NT2/D1 (cell line): Measurements from ENCODE around the gene ZSCAN23.

Source experiments
- DNase-seq: peaks from one replicate; pipeline ENCODE4 v3.0.0-alpha.2; 2011; ENCODE audit warnings: low read depth, low spot score
- H3K27me3 ChIP-seq: 2 replicates; pipeline ENCODE4 v1.6.0; 2011; ENCODE audit warnings: mild to moderate bottlenecking; ENCODE audit not compliant: insufficient read length, insufficient read depth
- H3K36me3 ChIP-seq: 2 replicates; pipeline ENCODE4 v1.6.1; 2011; ENCODE audit warnings: mild to moderate bottlenecking, low read length, mixed read lengths; ENCODE audit not compliant: insufficient read depth, insufficient read length
- H3K4me1 ChIP-seq: 2 replicates; pipeline ENCODE4 v1.5.1; 2011; ENCODE audit not compliant: insufficient read depth, insufficient read length
- H3K4me3 ChIP-seq: 2 replicates; pipeline ENCODE4 v1.5.1; 2011; ENCODE audit warnings: low read depth; ENCODE audit not compliant: insufficient read length
- H3K9ac ChIP-seq: 2 replicates; pipeline ENCODE4 v1.6.0; 2011; ENCODE audit warnings: low read depth; ENCODE audit not compliant: insufficient read length
- H3K9me3 ChIP-seq: 2 replicates; pipeline ENCODE4 v1.5.1; 2011; ENCODE audit warnings: mild to moderate bottlenecking, low read length; ENCODE audit not compliant: insufficient read depth
- SUZ12 ChIP-seq: IDR thresholded peaks from 2 replicates; pipeline ENCODE4 v1.6.1; 2011; ENCODE audit not compliant: insufficient read length, insufficient read depth; ENCODE audit errors: extremely low read depth
- YY1 ChIP-seq: IDR thresholded peaks from 2 replicates; pipeline ENCODE4 v1.6.1; 2011; ENCODE audit not compliant: insufficient read length, insufficient read depth
- ZNF274 ChIP-seq: IDR thresholded peaks from 2 replicates; pipeline ENCODE4 v1.6.1; 2011; ENCODE audit warnings: mild to moderate bottlenecking, low read depth, low read length

Gene ZSCAN23

DNA sequence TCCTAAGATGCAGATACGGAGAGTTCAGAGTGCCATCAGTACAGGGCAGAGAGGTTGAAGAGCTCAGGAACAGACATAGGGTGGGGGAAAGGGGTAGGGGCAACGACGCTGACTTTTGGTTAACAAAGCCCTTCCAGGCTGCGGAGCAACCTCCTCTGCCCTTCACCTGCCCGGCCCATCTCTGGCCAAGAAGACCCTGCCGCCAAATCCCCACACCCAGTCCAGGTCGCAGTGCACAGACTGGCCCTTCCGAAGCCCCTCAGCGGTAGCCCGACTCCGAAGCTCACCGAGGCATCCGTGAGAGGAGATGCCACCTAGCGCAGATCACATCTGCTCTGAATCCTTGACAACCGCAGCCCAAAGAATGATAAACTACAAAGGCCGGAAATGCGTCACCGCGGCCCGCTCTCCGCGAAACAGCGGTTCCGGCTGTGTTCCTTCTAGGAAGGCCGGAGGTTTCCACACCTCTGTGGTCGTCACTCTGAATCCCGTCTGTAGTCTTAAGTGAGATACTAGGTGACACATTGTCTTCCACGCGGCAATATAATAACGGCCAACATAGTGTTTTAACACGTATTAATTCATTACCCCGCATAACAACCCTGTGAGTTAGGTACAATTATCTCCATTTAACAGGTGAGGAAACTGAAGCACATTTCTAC lies at the start of gene ZSCAN23:
Gene ZSCAN23, minus strand, starts transcription at position 380 of the 662 bp plus-strand sequence. CDS start 7,225 bp downstream, outside the sequence.
- Histone ChIP-seq H3K4me1 (no peaks in the 10 kb centered on the region), H3K4me3 (peak within 1 kb of the TSS; percentile 91), H3K9me3 (peaks cover 5% of the 10 kb centered on the region; the same call in 1 of the 2 replicates), H3K9ac (peak within 1 kb of the TSS; percentile 82), H3K27me3 (peaks cover 8% of the 10 kb centered on the region), H3K36me3 (peaks cover 12% of the 10 kb centered on the region)
- DNase-seq: peak; percentile 67
- TF ChIP-seq SUZ12: no peak

DNA sequence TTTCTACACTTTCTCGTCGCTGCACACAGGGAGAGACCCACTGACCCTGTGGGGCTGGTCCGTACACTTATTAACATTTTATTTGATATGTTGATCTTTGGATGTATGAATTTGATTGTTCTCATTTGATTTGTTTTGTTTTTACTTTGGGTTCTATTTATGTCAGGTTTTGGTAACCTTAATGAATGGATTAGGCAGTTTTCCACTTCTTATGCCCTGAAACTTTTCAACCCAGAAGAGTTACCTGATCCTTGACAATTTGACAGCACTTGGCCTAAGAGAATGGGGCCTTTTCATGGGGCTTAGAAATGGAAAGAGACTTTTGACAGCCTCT lies 48.7 kb upstream of the ZSCAN23 start:
- Histone ChIP-seq H3K4me1 (no peaks in the 10 kb centered on the region), H3K27me3 (no peaks in the 10 kb centered on the region), H3K36me3 (no peaks in the 10 kb centered on the region), H3K4me3 (no peak overlapping the region), H3K9me3 (no peaks in the 10 kb centered on the region), H3K9ac (no peak overlapping the region)
- no peak for DNase-seq
- no peak for TF ChIP-seq ZNF274
- no peak for TF ChIP-seq YY1
- no peak for TF ChIP-seq SUZ12

GRCh38 chr6:28490205-28490890 lies 47.1 kb upstream of the ZSCAN23 start:
- Histone ChIP-seq H3K4me1 (no peaks in the 10 kb centered on the region), H3K9me3 (no peaks in the 10 kb centered on the region), H3K27me3 (no peaks in the 10 kb centered on the region), H3K9ac (peak overlapping the region; percentile 65), H3K4me3 (peak overlapping the region; percentile 61), H3K36me3 (no peaks in the 10 kb centered on the region)
- DNase-seq: no peak
- TF ChIP-seq YY1 (no peak), ZNF274 (no peak), SUZ12 (no peak)

- H3K4me3 ChIP-seq: peak overlapping the region; percentile 61
- H3K4me1 ChIP-seq: no peaks in the 10 kb centered on the region
- no peaks in the 10 kb centered on the region for H3K36me3 ChIP-seq
- peak overlapping the region; percentile 65 for H3K9ac ChIP-seq
- TF ChIP-seq YY1: no peak
- no peak for TF ChIP-seq SUZ12
- no peak for TF ChIP-seq ZNF274
- no peaks in the 10 kb centered on the region for H3K27me3 ChIP-seq
- DNase-seq: peak; percentile 65
- H3K9me3 ChIP-seq: no peaks in the 10 kb centered on the region
Measured at GRCh38 chr6:28489366-28490204, 46.3 kb upstream of the ZSCAN23 start.

DNA sequence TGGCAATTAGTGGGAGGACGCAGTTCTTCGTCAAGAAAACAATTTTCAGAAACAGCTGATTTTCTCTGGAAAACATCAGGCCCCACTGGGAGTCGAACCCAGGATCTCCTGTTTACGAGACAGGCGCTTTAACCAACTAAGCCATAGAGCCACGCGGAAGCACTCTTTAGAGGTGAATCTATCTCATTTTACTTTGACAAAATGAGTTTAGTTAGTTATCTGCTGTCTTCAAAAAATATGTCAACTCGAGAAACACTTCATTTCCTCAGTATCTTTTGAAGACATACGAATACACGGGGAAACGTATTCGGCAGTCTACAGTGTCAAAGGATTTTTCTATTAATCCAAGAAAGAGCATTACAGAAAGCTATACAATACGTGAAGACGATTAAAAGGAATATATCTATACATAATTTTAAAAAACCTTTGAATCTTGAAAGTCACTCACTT lies 45.6 kb upstream of the ZSCAN23 start:
- H3K4me1 ChIP-seq: no peaks in the 10 kb centered on the region
- no peaks in the 10 kb centered on the region for H3K36me3 ChIP-seq
- peak; percentile 28 for DNase-seq
- no peaks in the 10 kb centered on the region for H3K27me3 ChIP-seq
- peak overlapping the region; percentile 29 for H3K4me3 ChIP-seq
- TF ChIP-seq SUZ12: no peak
- TF ChIP-seq YY1: no peak
- no peak for TF ChIP-seq ZNF274
- H3K9ac ChIP-seq: no peak overlapping the region
- H3K9me3 ChIP-seq: no peaks in the 10 kb centered on the region

DNA sequence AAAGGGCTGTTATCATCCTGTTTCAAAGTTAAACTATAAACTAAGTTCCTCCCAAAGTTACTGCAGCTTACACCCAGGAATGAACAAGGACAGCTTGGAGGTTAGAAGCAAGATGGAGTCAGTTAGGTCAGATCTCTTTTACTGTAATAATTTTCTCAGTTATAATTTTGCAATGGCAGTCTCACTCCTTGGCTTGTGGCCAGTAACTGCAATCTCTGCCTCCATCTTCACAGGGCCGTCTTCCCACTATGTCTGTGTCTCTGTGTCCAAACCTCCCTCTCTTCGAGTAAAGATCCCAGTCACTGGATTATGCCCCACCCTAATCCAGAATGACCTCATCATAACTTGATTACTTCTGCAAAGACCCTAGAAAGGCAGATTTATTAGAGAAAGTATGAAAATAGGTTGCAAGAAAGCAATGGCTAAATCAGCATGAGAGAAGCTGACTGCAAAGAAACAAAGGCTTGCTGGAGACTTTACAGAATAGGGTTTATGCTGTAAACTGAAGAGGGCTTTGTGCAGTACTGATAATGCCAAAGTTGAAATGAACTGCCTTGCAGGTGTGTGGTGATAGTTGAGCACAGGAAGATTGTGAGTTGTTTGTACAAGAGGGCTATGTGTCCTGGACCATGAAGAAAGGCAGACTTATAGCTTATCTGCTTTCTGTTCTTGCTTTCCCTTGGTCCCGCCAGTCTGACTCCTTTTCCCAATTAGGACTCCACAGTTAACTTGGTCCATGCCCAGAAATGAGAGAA lies 43.9 kb upstream of the ZSCAN23 start:
- TF ChIP-seq SUZ12 (no peak), YY1 (no peak), ZNF274 (no peak)
- Histone ChIP-seq H3K4me3 (no peak overlapping the region), H3K9me3 (no peaks in the 10 kb centered on the region), H3K4me1 (no peaks in the 10 kb centered on the region), H3K9ac (no peak overlapping the region), H3K27me3 (no peaks in the 10 kb centered on the region), H3K36me3 (no peaks in the 10 kb centered on the region)
- DNase-seq: no peak

- H3K4me3 ChIP-seq: no peak overlapping the region
- H3K27me3 ChIP-seq: no peaks in the 10 kb centered on the region
- no peaks in the 10 kb centered on the region for H3K36me3 ChIP-seq
- DNase-seq: no peak
- no peaks in the 10 kb centered on the region for H3K9me3 ChIP-seq
- H3K9ac ChIP-seq: no peak overlapping the region
- no peak for TF ChIP-seq ZNF274
- no peak for TF ChIP-seq YY1
- no peak for TF ChIP-seq SUZ12
- H3K4me1 ChIP-seq: no peaks in the 10 kb centered on the region
Measured at GRCh38 chr6:28486533-28486932, 43.2 kb upstream of the ZSCAN23 start.
